HG03520 (cell line): ENCODE measurements around the gene LRP1B.
"Not testable (repeated sequence)": the region's sequence is repeated elsewhere in the genome, so short reads cannot be mapped to it uniquely, and the experiment has no call there.

Source experiments
- ATAC-seq: cut with Tn5 transposase; IDR thresholded peaks from one replicate; pipeline ENCODE4 v1.9.1; 2021; ENCODE audit warnings: mild to moderate bottlenecking, moderate library complexity; ENCODE audit not compliant: unreplicated experiment

Gene LRP1B

GRCh38 chr2:141201016-141201565, 929.7 kb downstream of the LRP1B start:
- no peak for ATAC-seq

GRCh38 chr2:141200191-141200590, 930.6 kb downstream of the LRP1B start:
- ATAC-seq, result no peak

- no peak for ATAC-seq
Observed at GRCh38 chr2:141199711-141200110, 931.1 kb downstream of the LRP1B start.

- no peak for ATAC-seq
Observed at GRCh38 chr2:141195087-141195486, 935.7 kb downstream of the LRP1B start.

GRCh38 chr2:141187075-141187439, 943.8 kb downstream of the LRP1B start:
- ATAC-seq, result no peak

- ATAC-seq, result no peak
Observed at GRCh38 chr2:141186413-141187074, 944.3 kb downstream of the LRP1B start.

GRCh38 chr2:141182246-141182645, 948.6 kb downstream of the LRP1B start:
- no peak for ATAC-seq

- ATAC-seq, result not testable (repeated sequence)
Observed at GRCh38 chr2:141169117-141169516, 961.7 kb downstream of the LRP1B start.

GRCh38 chr2:141162314-141162713, 968.5 kb downstream of the LRP1B start:
- ATAC-seq, result no peak

- no peak for ATAC-seq
Observed at GRCh38 chr2:141151611-141152286, 979.1 kb downstream of the LRP1B start.

GRCh38 chr2:141142025-141142424, 988.8 kb downstream of the LRP1B start:
- no peak for ATAC-seq

- ATAC-seq, result no peak
Observed at GRCh38 chr2:141137122-141137693, 993.6 kb downstream of the LRP1B start.

- ATAC-seq, result no peak
Observed at GRCh38 chr2:141133883-141134282, 996.9 kb downstream of the LRP1B start.

GRCh38 chr2:141125432-141125831, 1005.4 kb downstream of the LRP1B start:
- no peak for ATAC-seq

- no peak for ATAC-seq
Observed at GRCh38 chr2:141118836-141119235, 1012.0 kb downstream of the LRP1B start.

- no peak for ATAC-seq
Observed at GRCh38 chr2:141113301-141113700, 1017.5 kb downstream of the LRP1B start.

- ATAC-seq, result no peak
Observed at GRCh38 chr2:141109633-141110032, 1021.2 kb downstream of the LRP1B start.

GRCh38 chr2:141105763-141106162, 1025.1 kb downstream of the LRP1B start:
- no peak for ATAC-seq

- no peak for ATAC-seq
Observed at GRCh38 chr2:141103216-141103615, 1027.6 kb downstream of the LRP1B start.

- ATAC-seq, result no peak
Observed at GRCh38 chr2:141079231-141079630, 1051.6 kb downstream of the LRP1B start.

- no peak for ATAC-seq
Observed at GRCh38 chr2:141075753-141076152, 1055.1 kb downstream of the LRP1B start.

- ATAC-seq, result no peak
Observed at GRCh38 chr2:141068053-141068682, 1062.6 kb downstream of the LRP1B start.
